A549 (cell line): ENCODE results near the gene KCTD15. TPM values are rescaled to one million over a fixed set of nuclear protein-coding genes. Genes with fewer than 3 reads are reported as not detected.

Source experiments
- ATAC-seq, 2 experiments: fragments of 200-7000 bp in 1 of 2; fragments of >200 bp in 1 of 2; cut with Nextera tagmentation in 1 of 2; cut with Tn5 transposase in 1 of 2; 3 replicates each; pipeline versions ENCODE4 v1.8.0 to v1.9.1; 2018 to 2020; ENCODE audit warnings: mild to moderate bottlenecking in 1 of 2, moderate library complexity in 1 of 2
- CTCF ChIA-PET: fragments of 300-600 bp; sonication (Branson Sonifier 250); formaldehyde crosslinking; extraction: SDS; loops from one replicate; lab custom pipeline; 2021; ENCODE audit warnings: antibody characterized with exemption, inconsistent platforms; lab: Yijun Ruan, JAX
- POLR2A ChIA-PET: fragments of 350-600 bp; formaldehyde crosslinking; extraction: SDS; loops from one replicate; lab custom pipeline; 2021; ENCODE audit warnings: antibody characterized with exemption, inconsistent platforms; lab: Yijun Ruan, JAX
- DNase-seq, 2 experiments: peaks; one replicate each; pipeline versions ENCODE4 v3.0.0 to v3.0.0-alpha.2; 2011 to 2016; ENCODE audit warnings: low read depth in 1 of 2, low spot score in 1 of 2
- FAIRE-seq: peaks from 2 replicates; lab custom pipeline; 2011; peaks lifted over from hg19 to GRCh38; lab: Jason Lieb, UNC
- H3K27ac ChIP-seq, 2 experiments: fragments of >200 bp; sonication (Bioruptor Twin); formaldehyde crosslinking; 3 replicates each; pipeline ENCODE4 v1.5.1; 2016 to 2017
- H3K4me1 ChIP-seq: fragments of >200 bp; sonication (Bioruptor Twin); formaldehyde crosslinking; 3 replicates; pipeline ENCODE4 v1.6.1; 2016
- H3K4me2 ChIP-seq: fragments of >200 bp; sonication (Bioruptor Twin); formaldehyde crosslinking; 3 replicates; pipeline ENCODE4 v1.6.1; 2016
- H3K4me3 ChIP-seq: fragments of >200 bp; sonication (Bioruptor Twin); formaldehyde crosslinking; 3 replicates; pipeline ENCODE4 v1.5.1; 2016
- H3K9me3 ChIP-seq: fragments of >200 bp; sonication (Bioruptor Twin); formaldehyde crosslinking; 3 replicates; pipeline ENCODE4 v1.6.1; 2016
- ATOH8 ChIP-seq: fragments of 250-450 bp; sonication (Bioruptor Pico); IDR thresholded peaks from 2 replicates; pipeline ENCODE4 v1.5.0; 2020; ENCODE audit warnings: low read depth, mild to moderate bottlenecking, moderate library complexity
- BCL3 ChIP-seq: fragments of >200 bp; sonication (Bioruptor Twin); formaldehyde crosslinking; IDR thresholded peaks from 3 replicates; pipeline ENCODE4 v1.6.1; 2016
- CBX8 ChIP-seq: fragments of 200-600 bp; sonication (generic); IDR thresholded peaks from 2 replicates; pipeline ENCODE4 v1.6.1; 2016
- CHD4 ChIP-seq: fragments of 200-600 bp; sonication (generic); IDR thresholded peaks from 2 replicates; pipeline ENCODE4 v1.6.1; 2016; ENCODE audit warnings: antibody characterized with exemption, mild to moderate bottlenecking, borderline replicate concordance
- E2F6 ChIP-seq: IDR thresholded peaks from 2 replicates; pipeline ENCODE4 v1.6.1; 2012; ENCODE audit warnings: low read depth, borderline replicate concordance
- EHF ChIP-seq: fragments of 250-450 bp; sonication (Bioruptor Pico); IDR thresholded peaks from 2 replicates; pipeline ENCODE4 v1.5.0; 2020; ENCODE audit warnings: mild to moderate bottlenecking
- EHMT2 ChIP-seq: fragments of 200-600 bp; sonication (generic); IDR thresholded peaks from 2 replicates; pipeline ENCODE4 v1.6.1; 2016; ENCODE audit warnings: antibody characterized with exemption, low read depth, mild to moderate bottlenecking, moderate library complexity
- ESRRA ChIP-seq: fragments of 150-350 bp; IDR thresholded peaks from 2 replicates; pipeline ENCODE4 v1.6.1; 2014; ENCODE audit warnings: mild to moderate bottlenecking, low read length, borderline replicate concordance
- FOSB ChIP-seq: fragments of 250-450 bp; sonication (Bioruptor Pico); IDR thresholded peaks from 2 replicates; pipeline ENCODE4 v1.5.0; 2020; ENCODE audit warnings: mild to moderate bottlenecking, moderate library complexity
- HDAC2 ChIP-seq: fragments of 200-600 bp; sonication (generic); IDR thresholded peaks from 2 replicates; pipeline ENCODE4 v1.6.1; 2016
- HEYL ChIP-seq: fragments of 250-450 bp; sonication (Bioruptor Pico); IDR thresholded peaks from 2 replicates; pipeline ENCODE4 v1.8.0; 2021; ENCODE audit warnings: mild to moderate bottlenecking, moderate library complexity
- HOXA7 ChIP-seq: fragments of 250-450 bp; sonication (Bioruptor Pico); IDR thresholded peaks from 2 replicates; pipeline ENCODE4 v1.5.0; 2020; ENCODE audit warnings: mild to moderate bottlenecking, moderate library complexity
- HOXB5 ChIP-seq: fragments of 250-450 bp; sonication (Bioruptor Pico); IDR thresholded peaks from 2 replicates; pipeline ENCODE4 v1.5.0; 2020; ENCODE audit warnings: mild to moderate bottlenecking, moderate library complexity
- KDM1A ChIP-seq: fragments of 200-600 bp; sonication (generic); IDR thresholded peaks from 2 replicates; pipeline ENCODE4 v1.6.1; 2016; ENCODE audit warnings: low read depth, mild to moderate bottlenecking
- KDM5A ChIP-seq: fragments of 200-600 bp; sonication (generic); IDR thresholded peaks from 2 replicates; pipeline ENCODE4 v1.6.1; 2016; ENCODE audit warnings: antibody characterized with exemption, mild to moderate bottlenecking
- MAX ChIP-seq: IDR thresholded peaks from 2 replicates; pipeline ENCODE4 v1.6.1; 2012
- NR3C1 ChIP-seq: fragments of >200 bp; sonication (Bioruptor Twin); formaldehyde crosslinking; IDR thresholded peaks from 3 replicates; pipeline ENCODE4 v1.6.1; 2017
- POLR2A ChIP-seq: IDR thresholded peaks from 2 replicates; pipeline ENCODE4 v1.6.1; 2012; ENCODE audit warnings: mild to moderate bottlenecking, low read length
- RAD21 ChIP-seq, 2 experiments: fragments of >200 bp in 1 of 2; sonication (Bioruptor Twin) in 1 of 2; formaldehyde crosslinking in 1 of 2; IDR thresholded peaks in 1 of 2; conservative IDR thresholded peaks in 1 of 2; 2 replicates in 1 of 2; 3 replicates in 1 of 2; pipeline ENCODE4 v1.6.1; 2012 to 2018; ENCODE audit warnings: inconsistent platforms in 1 of 2
- RARB ChIP-seq: fragments of 250-450 bp; sonication (Bioruptor Pico); IDR thresholded peaks from 2 replicates; pipeline ENCODE4 v1.8.0; 2021; ENCODE audit warnings: mild to moderate bottlenecking, moderate library complexity
- RCOR1 ChIP-seq: fragments of 150-350 bp; IDR thresholded peaks from 2 replicates; pipeline ENCODE4 v1.6.1; 2014; ENCODE audit warnings: antibody characterized with exemption, low read length, low read depth
- TP53 ChIP-seq: fragments of 250-450 bp; sonication (Bioruptor Pico); IDR thresholded peaks from 2 replicates; pipeline ENCODE4 v1.5.0; 2021; ENCODE audit warnings: mild to moderate bottlenecking, moderate library complexity
- ZC3H11A ChIP-seq: fragments of 450-650 bp; IDR thresholded peaks from 2 replicates; pipeline ENCODE4 v1.6.1; 2014; ENCODE audit warnings: antibody characterized with exemption, mild to moderate bottlenecking
- ZFP36 ChIP-seq: fragments of 450-650 bp; IDR thresholded peaks from 2 replicates; pipeline ENCODE4 v1.6.1; 2014; ENCODE audit warnings: borderline replicate concordance; ENCODE audit not compliant: partially characterized antibody
- ZNF302 ChIP-seq: fragments of 250-450 bp; sonication (Bioruptor Pico); IDR thresholded peaks from 2 replicates; pipeline ENCODE4 v1.9.0; 2021; ENCODE audit warnings: inconsistent platforms, mild to moderate bottlenecking, moderate library complexity
- ZSCAN20 ChIP-seq: fragments of 250-450 bp; sonication (Bioruptor Pico); IDR thresholded peaks from 2 replicates; pipeline ENCODE4 v1.8.0; 2022; ENCODE audit warnings: mild to moderate bottlenecking, moderate library complexity
- WGBS: methylation state at CpG from one replicate; pipeline ENCODE4 v1.1.6; 2017; ENCODE audit errors: missing lambda C conversion rate; 5-methylcytosine and 5-hydroxymethylcytosine counted together
- polyA plus RNA-seq, 4 experiments: library from polyadenylated mRNA; depleted of rRNA in 3 of 4; stranded (reverse); fragments of >200 nt; fragmentation: RNase III in 1 of 4; extraction: RNeasy Plus Mini Kit Qiagen cat#74134 plus additional on column Dnase treatment in 1 of 4; gene quantifications; 2 replicates in 3 of 4; 3 replicates in 1 of 4; pipeline ENCODE4 v1.2.3, GENCODE V29; 2011 to 2017
- TF ChIP-seq, protein P1 (sequence below): fragments of 250-450 bp; sonication (Bioruptor Pico); IDR thresholded peaks from 2 replicates; pipeline ENCODE4 v1.5.0; 2021; ENCODE audit warnings: mild to moderate bottlenecking, moderate library complexity, borderline replicate concordance

KCTD15 gene
- polyA plus RNA-seq, 2 of the 4 experiments (the other 2 are of a cell fraction): 54.0 to 56.5 TPM

GRCh38 chr19:33769208-33769607 is 27.5 kb upstream of the KCTD15 start:
- no peak for ATAC-seq

DNA sequence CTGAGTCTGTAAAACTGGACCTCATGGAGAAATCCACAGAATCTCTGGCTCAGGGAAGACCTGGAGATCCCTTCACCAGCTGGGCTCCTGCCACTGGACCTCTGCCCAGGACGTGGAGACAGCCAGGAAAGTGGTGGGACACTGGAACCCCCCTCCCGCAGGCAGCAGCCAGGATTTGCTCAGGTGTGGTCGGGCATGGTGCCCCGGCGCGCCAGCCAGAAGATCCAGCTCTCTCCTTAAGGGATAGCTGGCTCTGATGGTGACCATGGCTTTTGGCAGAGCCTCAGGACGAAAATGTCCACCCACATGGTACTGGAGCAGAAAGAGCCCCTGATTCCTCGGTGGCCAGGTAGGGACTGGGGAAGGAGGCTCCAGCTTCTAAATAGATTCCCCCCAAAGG is 26.6 kb upstream of the KCTD15 start:
- 18% methylated on average over 8 of the region's 8 CpGs for WGBS
- Histone ChIP-seq H3K9me3 (no peaks in the 10 kb centered on the region), H3K4me2 (no peak overlapping the region), H3K27ac (no peak overlapping the region), H3K4me1 (no peaks in the 10 kb centered on the region), H3K4me3 (no peak overlapping the region)
- CTCF ChIA-PET: interaction anchor here (0.8 to 22.3 kb wide), 43 partner anchors 9 to 575 kb away, joined by 3 to 572 read pairs (median 9); partner anchors contain the start of genes CEBPA and KCTD15
- DNase-seq: no peak
- POLR2A ChIA-PET: interaction anchor here (0.8 kb wide), 1 partner anchor 339 kb away, joined by 4 read pairs; no protein-coding TSS in a partner anchor
- TF ChIP-seq ZNF302: no peak
- no peak for TF ChIP-seq HDAC2
- no peak for TF ChIP-seq ZFP36
- TF ChIP-seq FOSB (CRISPR knock-in tag): no peak
- TF ChIP-seq KDM1A: no peak
- no peak for TF ChIP-seq E2F6
- TF ChIP-seq HOXB5 (CRISPR knock-in tag): no peak
- TF ChIP-seq CBX8: no peak
- no peak for TF ChIP-seq BCL3
- no peak for TF ChIP-seq KDM5A
- no peak for TF ChIP-seq MAX
- FAIRE-seq: no peak
- ATAC-seq: no peak

More at GRCh38 chr19:33769208-33769607, 27.5 kb upstream of the KCTD15 start:
- POLR2A ChIA-PET: interaction anchor here (0.6 to 0.8 kb wide), 2 partner anchors 339 to 396 kb away, joined by 3 to 4 read pairs; no protein-coding TSS in a partner anchor
- Histone ChIP-seq H3K4me1 (no peaks in the 10 kb centered on the region), H3K27ac (no peak overlapping the region), H3K9me3 (no peaks in the 10 kb centered on the region), H3K4me2 (no peak overlapping the region), H3K4me3 (no peak overlapping the region)
- 16% methylated on average over 6 of the region's 6 CpGs for WGBS
- DNase-seq (no peak), FAIRE-seq (no peak)
- CTCF ChIA-PET: interaction anchor here (0.8 to 22.3 kb wide), 24 partner anchors 8 to 533 kb away, joined by 3 to 572 read pairs (median 26); partner anchors contain the start of gene KCTD15
- TF ChIP-seq FOSB (CRISPR knock-in tag): no peak
- no peak for TF ChIP-seq ZSCAN20 (CRISPR knock-in tag)
- TF ChIP-seq, protein P1, sequence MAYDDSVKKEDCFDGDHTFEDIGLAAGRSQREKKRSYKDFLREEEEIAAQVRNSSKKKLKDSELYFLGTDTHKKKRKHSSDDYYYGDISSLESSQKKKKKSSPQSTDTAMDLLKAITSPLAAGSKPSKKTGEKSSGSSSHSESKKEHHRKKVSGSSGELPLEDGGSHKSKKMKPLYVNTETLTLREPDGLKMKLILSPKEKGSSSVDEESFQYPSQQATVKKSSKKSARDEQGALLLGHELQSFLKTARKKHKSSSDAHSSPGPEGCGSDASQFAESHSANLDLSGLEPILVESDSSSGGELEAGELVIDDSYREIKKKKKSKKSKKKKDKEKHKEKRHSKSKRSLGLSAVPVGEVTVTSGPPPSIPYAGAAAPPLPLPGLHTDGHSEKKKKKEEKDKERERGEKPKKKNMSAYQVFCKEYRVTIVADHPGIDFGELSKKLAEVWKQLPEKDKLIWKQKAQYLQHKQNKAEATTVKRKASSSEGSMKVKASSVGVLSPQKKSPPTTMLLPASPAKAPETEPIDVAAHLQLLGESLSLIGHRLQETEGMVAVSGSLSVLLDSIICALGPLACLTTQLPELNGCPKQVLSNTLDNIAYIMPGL: no peak
- no peak for TF ChIP-seq HEYL (CRISPR knock-in tag)
- no peak for TF ChIP-seq ESRRA
- TF ChIP-seq NR3C1: no peak
- no peak for TF ChIP-seq KDM5A
- TF ChIP-seq ZC3H11A: no peak
- TF ChIP-seq CHD4: no peak

DNA sequence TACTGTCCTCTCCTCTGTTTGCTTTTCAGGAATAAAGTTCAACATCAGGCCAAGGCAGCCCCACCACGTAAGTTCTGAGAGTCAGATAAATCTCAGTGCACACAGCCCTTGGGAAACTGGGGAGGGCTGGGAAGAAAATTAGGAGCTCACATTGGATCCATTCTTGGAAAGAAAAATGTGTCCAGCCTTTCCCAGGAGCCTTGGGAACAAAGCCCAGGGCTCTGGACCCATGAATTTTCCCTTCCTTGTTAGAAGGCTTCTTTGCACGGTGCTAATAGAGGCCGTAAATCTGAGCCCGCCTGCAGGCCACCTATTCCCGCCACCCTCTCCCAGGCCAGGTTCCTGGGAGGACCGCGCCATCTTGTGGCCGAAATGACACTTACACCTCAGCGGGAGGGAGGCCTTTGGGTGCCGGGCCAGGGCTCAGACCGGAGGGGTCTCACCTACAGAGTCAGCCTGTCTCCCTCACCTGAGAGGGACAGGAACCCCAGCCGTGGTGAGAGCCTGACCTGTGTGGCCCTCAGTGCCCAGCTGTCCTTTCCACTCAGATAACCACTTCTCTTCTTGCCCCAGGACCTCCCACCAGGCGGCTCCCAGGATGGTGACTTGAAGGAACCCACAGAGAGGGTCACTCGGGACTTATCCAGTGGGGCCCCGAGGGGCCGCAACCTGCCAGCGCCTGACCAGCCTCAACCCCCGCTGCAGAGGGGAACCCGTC is 25.1 kb upstream of the KCTD15 start:
- WGBS: 5% methylated on average over 19 of the region's 19 CpGs
- no peak overlapping the region for H3K4me3 ChIP-seq
- no peaks in the 10 kb centered on the region for H3K4me1 ChIP-seq
- no peaks in the 10 kb centered on the region for H3K9me3 ChIP-seq
- ATAC-seq (peak; percentile 54 to 91), DNase-seq (peak; percentile 80 to 94), FAIRE-seq (peak; percentile 94)
- ChIA-PET POLR2A (interaction anchor here (1.2 kb wide), 1 partner anchor 341 kb away, joined by 3 read pairs; no protein-coding TSS in a partner anchor), CTCF (interaction anchor here (0.6 to 22.3 kb wide), 132 partner anchors 8 to 941 kb away, joined by 3 to 572 read pairs (median 4); partner anchors contain the start of genes CEBPA and KCTD15)
- no peak overlapping the region for H3K27ac ChIP-seq
- H3K4me2 ChIP-seq: no peak overlapping the region
- TF ChIP-seq HEYL (CRISPR knock-in tag): no peak
- TF ChIP-seq ATOH8 (CRISPR knock-in tag): no peak
- no peak for TF ChIP-seq TP53 (CRISPR knock-in tag)
- no peak for TF ChIP-seq HOXB5 (CRISPR knock-in tag)
- peak; percentile 47; the same call in 1 of the 2 replicates for TF ChIP-seq E2F6
- TF ChIP-seq POLR2A: no peak
- peak; percentile 99 to 100 for TF ChIP-seq RAD21 (conservative IDR thresholded peaks at IDR 0.05 in 1 of 2, IDR thresholded peaks at IDR 0.05 in 1 of 2)
- no peak for TF ChIP-seq ZSCAN20 (CRISPR knock-in tag)
- no peak for TF ChIP-seq RCOR1
- TF ChIP-seq EHF: no peak
- no peak for TF ChIP-seq EHMT2
- TF ChIP-seq CHD4: no peak
- TF ChIP-seq RARB (CRISPR knock-in tag): no peak
- no peak for TF ChIP-seq ESRRA
- TF ChIP-seq HOXA7 (CRISPR knock-in tag): no peak
